Nephron (organoid): ENCODE data around the gene FCSK.
A peak's percentile ranks its signal among the peaks of the same experiment; 100 is the strongest.

Experiments
- H3K27ac Mint-ChIP-seq, 3 experiments: 2 replicates each; pipeline ENCODE4 v1.8.0; 2020; ENCODE audit warnings: mixed read lengths in 3 of 3, mild to moderate bottlenecking in 2 of 3, moderate library complexity in 1 of 3
- H3K27me3 Mint-ChIP-seq: 2 replicates; pipeline ENCODE4 v1.8.0; 2021; ENCODE audit warnings: low read depth, mild to moderate bottlenecking, moderate library complexity, mixed read lengths
- H3K36me3 Mint-ChIP-seq: 2 replicates; pipeline ENCODE4 v1.8.0; 2020; ENCODE audit warnings: low read depth, mixed read lengths
- H3K4me1 Mint-ChIP-seq: 2 replicates; pipeline ENCODE4 v1.8.0; 2020; ENCODE audit warnings: mixed read lengths
- H3K4me3 Mint-ChIP-seq, 3 experiments: 2 replicates each; pipeline ENCODE4 v1.8.0; 2020; ENCODE audit warnings: mild to moderate bottlenecking in 3 of 3, mixed read lengths in 3 of 3, moderate library complexity in 2 of 3
- H3K9me3 Mint-ChIP-seq: 2 replicates; pipeline ENCODE4 v1.8.0; 2020; ENCODE audit warnings: mixed read lengths
- CTCF ChIP-seq, 3 experiments: fragments of 200-600 bp; sonication (generic); IDR thresholded peaks; one replicate each; pipeline ENCODE4 v1.5.0; 2021; ENCODE audit warnings: antibody characterized with exemption in 3 of 3; ENCODE audit not compliant: unreplicated experiment in 3 of 3

FCSK gene

DNA sequence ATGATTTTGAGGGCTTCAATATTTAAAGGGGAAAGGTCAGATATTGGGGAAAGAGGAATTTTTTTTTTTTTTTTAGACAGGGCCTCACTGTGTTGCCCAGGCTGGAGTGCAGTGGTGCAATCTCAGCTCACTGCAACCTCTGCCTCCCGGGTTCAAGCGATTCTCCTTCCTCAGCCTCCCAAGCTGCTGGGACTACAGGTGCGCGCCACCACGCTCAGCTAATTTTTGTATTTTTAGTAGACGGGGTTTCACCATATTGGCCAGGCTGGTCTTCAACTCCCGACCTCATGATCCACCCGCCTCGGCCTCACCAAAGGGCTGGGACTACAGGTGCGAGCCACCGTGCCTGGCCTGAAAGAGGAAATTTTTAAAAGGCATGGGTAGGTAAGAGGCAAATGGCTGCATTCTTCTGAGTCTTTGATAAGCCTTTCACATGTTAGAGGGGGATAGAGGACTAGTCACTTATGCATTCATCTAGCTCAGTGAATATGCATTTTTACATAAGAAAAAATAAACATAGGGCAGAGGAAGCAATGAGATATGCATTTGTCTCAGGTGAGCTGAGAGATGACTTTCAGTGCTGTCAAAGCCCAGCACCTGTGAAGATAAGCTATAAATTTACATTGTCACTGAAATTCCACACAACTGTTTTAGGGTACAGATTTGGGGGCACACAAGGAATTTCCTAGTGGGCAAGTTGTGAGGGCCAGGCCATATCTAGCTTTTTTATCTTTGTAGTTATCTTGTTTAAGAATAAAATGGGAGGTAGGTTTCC is 1.1 kb upstream of the FCSK start:
- H3K27ac Mint-ChIP-seq = peak overlapping the region; percentile 94 to 98 (median 97)
- no peak for TF ChIP-seq CTCF (IDR thresholded peaks at IDR 0.05; ENCODE audit: unreplicated experiment in 3 of 3)
- H3K4me1 Mint-ChIP-seq = no peaks in the 10 kb centered on the region
- no peaks in the 10 kb centered on the region for H3K9me3 Mint-ChIP-seq
- no peaks in the 10 kb centered on the region for H3K36me3 Mint-ChIP-seq
- H3K4me3 Mint-ChIP-seq = peak overlapping the region; percentile 87 to 96 (median 93)
- H3K27me3 Mint-ChIP-seq = no peaks in the 10 kb centered on the region

- peak overlapping the region; percentile 94 to 98 (median 97) for H3K27ac Mint-ChIP-seq
- H3K27me3 Mint-ChIP-seq = no peaks in the 10 kb centered on the region
- no peaks in the 10 kb centered on the region for H3K9me3 Mint-ChIP-seq
- H3K36me3 Mint-ChIP-seq = no peaks in the 10 kb centered on the region
- peak overlapping the region; percentile 87 to 96 (median 93) for H3K4me3 Mint-ChIP-seq
- no peaks in the 10 kb centered on the region for H3K4me1 Mint-ChIP-seq
- no peak for TF ChIP-seq CTCF (IDR thresholded peaks at IDR 0.05; ENCODE audit: unreplicated experiment in 3 of 3)
Measured at GRCh38 chr16:70453892-70454221, 538 bp upstream of the FCSK start.

- H3K4me1 Mint-ChIP-seq = no peaks in the 10 kb centered on the region
Measured at GRCh38 chr16:70455910-70456309, 1.5 kb downstream of the FCSK start.

GRCh38 chr16:70457446-70458166 is 3.2 kb downstream of the FCSK start:
- H3K4me1 Mint-ChIP-seq = peaks cover 4% of the 10 kb centered on the region
- H3K36me3 Mint-ChIP-seq = no peaks in the 10 kb centered on the region
- peak overlapping the region; percentile 54 to 72 (median 69) for H3K4me3 Mint-ChIP-seq
- TF ChIP-seq CTCF (IDR thresholded peaks at IDR 0.05; ENCODE audit: unreplicated experiment in 3 of 3) = no peak
- H3K27ac Mint-ChIP-seq = peak overlapping the region in 1 of 3 experiments; percentile 41
- H3K27me3 Mint-ChIP-seq = no peaks in the 10 kb centered on the region
- H3K9me3 Mint-ChIP-seq = no peaks in the 10 kb centered on the region

More at GRCh38 chr16:70455910-70456309, 1.5 kb downstream of the FCSK start:
- H3K4me3 Mint-ChIP-seq = peak overlapping the region; percentile 67 to 96 (median 79)
- no peaks in the 10 kb centered on the region for H3K27me3 Mint-ChIP-seq
- H3K27ac Mint-ChIP-seq = peak overlapping the region; percentile 35 to 71 (median 70)
- no peaks in the 10 kb centered on the region for H3K36me3 Mint-ChIP-seq
- TF ChIP-seq CTCF (IDR thresholded peaks at IDR 0.05; ENCODE audit: unreplicated experiment in 3 of 3) = no peak
- H3K9me3 Mint-ChIP-seq = no peaks in the 10 kb centered on the region

- TF ChIP-seq CTCF (IDR thresholded peaks at IDR 0.05; ENCODE audit: unreplicated experiment in 3 of 3) = peak in 1 of 3 experiments; percentile 12
- Mint-ChIP-seq H3K4me1 (peaks cover 4% of the 10 kb centered on the region), H3K27ac (peak overlapping the region; percentile 64 to 77 (median 76)), H3K36me3 (no peaks in the 10 kb centered on the region), H3K9me3 (no peaks in the 10 kb centered on the region), H3K4me3 (no peak overlapping the region), H3K27me3 (no peaks in the 10 kb centered on the region)
Measured at GRCh38 chr16:70460737-70461261, 6.4 kb downstream of the FCSK start.
